Gastroesophageal sphincter (tissue), 3 donors: Measurements from ENCODE around the gene NPHP4.

Source experiments
- CTCF ChIP-seq, 4 experiments: fragments of 200-600 bp in 2 of 4; fragments of 450-650 bp in 2 of 4; sonication (generic) in 1 of 4; IDR thresholded peaks; one replicate each; pipeline ENCODE4 v1.5.1; 2017 to 2019; ENCODE audit warnings: antibody characterized with exemption in 4 of 4, mild to moderate bottlenecking in 2 of 4, moderate library complexity in 2 of 4
- POLR2A ChIP-seq, 2 donors: fragments of 450-650 bp; IDR thresholded peaks; one replicate each; pipeline ENCODE4 v1.6.1; 2017; ENCODE audit warnings: antibody characterized with exemption in 2 of 2, mild to moderate bottlenecking in 2 of 2, moderate library complexity in 1 of 2

- TF ChIP-seq CTCF (IDR thresholded peaks at IDR 0.05) (no peak), POLR2A (IDR thresholded peaks at IDR 0.05) (no peak)
Measured at GRCh38 chr1:5886541-5887348, 105.5 kb downstream of the NPHP4 start.
